ENCODE results near the gene APBA2.

The APBA2 gene

DNA sequence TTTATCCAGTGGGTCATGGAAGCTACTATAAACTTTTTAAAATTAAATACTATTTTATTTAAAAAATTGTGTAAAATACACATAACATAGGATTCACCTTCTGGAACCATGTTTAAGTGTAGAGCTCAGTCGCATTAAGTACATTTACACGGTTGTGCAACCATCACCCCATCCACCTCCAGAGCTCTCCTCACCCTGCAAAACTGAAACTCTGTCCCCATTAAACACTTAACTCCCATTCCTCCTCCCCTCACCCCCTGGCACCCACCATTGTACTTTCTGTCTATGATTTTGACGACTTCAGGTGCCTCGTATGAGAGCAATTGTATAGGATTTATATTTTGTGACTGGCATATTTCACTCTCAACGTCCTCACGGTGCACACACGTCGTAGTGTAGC is 70.7 kb downstream of the APBA2 start:
- no peak for DNase-seq (ENCODE audit: low read depth in 2 of 2)

DNA sequence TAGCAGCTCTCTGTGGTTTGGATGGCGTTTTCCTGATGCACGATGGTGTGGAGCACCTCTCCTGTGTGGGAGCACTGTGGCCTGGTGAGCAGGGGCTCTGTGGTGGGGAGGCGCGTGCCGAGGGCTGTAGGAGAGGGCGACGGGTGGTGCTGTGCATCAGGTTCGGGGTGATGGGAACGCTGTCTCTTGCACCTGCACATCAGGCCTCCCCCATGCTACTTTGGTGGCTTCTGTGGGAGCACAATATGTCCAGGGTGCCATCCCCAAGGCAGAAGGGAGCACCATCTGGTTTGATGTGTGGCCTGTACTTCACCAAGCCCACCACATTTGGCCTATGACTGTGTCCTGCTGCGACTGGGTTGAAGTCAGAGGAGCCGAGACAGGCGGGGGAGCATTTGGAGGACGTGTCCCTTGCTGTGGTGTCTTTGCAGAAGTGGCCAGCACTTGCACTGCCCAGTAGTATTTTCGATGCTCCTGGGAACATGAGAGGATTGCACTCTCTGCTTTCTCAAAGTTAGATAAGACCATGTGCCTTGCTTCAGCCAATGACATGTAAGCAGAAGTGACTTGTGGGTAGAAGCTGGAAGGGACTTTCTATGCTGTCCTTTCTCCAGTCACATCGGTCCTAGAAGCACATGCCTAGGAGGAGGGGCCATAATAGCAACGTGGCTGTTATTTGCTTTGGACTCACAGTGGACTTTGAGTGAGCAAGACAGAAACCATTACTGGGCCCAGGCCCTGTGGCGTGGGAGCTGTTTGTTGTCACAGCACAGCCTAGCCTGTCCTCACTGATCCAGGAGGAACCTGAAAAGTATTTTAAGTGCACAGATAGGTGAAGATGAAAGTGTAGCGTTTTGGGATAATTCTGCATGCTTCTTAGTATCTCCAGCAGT is 72.1 kb downstream of the APBA2 start:
- no peak for DNase-seq (ENCODE audit: low read depth in 2 of 2)

- no peak for DNase-seq (ENCODE audit: low read depth in 2 of 2)
Observed at GRCh38 chr15:28959326-28959725, 73.6 kb downstream of the APBA2 start.

DNA sequence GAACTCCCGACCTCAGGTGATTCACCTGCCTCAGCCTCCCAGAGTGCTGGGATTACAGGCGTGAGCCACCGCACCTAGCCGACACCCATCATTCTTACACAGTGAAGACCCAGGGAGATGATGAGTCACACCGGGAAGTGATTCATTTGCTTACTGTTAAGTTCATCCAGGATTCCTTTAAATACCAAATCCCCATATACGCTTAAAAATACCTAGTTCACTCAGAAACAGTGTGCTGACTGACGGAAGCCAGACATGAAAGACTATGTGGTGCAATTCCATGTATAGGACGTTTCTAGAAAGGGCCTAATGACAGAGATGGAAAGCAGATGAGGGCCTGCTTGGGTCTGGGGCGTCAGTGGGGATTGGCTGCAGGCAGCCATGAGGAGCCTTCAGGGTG is 75.2 kb downstream of the APBA2 start:
- no peak for DNase-seq (ENCODE audit: low read depth in 2 of 2)

GRCh38 chr15:28961391-28961790 is 75.6 kb downstream of the APBA2 start:
- DNase-seq (ENCODE audit: low read depth in 2 of 2) = no peak

- no peak for DNase-seq (ENCODE audit: low read depth in 2 of 2)
Observed at GRCh38 chr15:28962851-28963710, 77.3 kb downstream of the APBA2 start.

GRCh38 chr15:28963711-28964081 is 77.9 kb downstream of the APBA2 start:
- DNase-seq (ENCODE audit: low read depth in 2 of 2) = no peak

DNA sequence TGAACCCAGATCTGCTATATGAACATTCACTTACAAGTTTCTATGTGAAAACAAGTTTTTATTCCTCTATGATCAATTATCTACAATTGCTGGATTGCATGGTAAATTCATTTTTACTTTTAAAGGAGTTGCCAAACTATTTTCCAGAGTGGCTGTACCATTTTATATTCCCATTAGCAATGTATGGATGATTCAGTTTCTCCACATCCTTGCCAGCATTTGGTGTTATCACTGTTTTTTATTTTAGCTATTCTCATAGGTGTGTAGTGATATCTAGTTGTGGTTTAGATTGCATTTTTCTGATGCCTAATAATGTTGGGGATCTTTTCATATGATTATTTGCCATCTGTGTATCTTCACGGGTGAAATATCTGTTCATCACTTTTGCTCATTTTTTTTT is 78.3 kb downstream of the APBA2 start:
- no peak for DNase-seq (ENCODE audit: low read depth in 2 of 2)

DNA sequence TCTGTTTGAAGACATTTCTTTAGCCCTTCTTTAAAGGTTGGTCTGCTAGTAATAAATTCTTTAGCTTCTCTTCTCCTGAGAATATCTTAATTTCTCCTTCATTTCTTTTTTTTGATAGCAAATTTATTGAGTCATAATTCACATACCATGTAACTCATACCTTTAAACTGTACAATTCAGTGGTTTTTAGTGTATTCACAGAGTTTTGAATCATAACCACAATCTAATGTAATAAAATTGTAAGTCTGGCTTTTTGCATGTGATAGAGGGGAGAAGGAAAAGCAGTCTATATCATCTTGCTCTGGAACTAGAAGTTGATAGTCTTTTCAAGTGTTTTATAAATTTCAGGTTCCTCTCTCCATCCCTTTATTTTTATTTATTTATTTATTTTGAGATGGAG is 81.3 kb downstream of the APBA2 start:
- no peak for DNase-seq (ENCODE audit: low read depth in 2 of 2)

- no peak for DNase-seq (ENCODE audit: low read depth in 2 of 2)
Observed at GRCh38 chr15:28967990-28968389, 82.2 kb downstream of the APBA2 start.

DNA sequence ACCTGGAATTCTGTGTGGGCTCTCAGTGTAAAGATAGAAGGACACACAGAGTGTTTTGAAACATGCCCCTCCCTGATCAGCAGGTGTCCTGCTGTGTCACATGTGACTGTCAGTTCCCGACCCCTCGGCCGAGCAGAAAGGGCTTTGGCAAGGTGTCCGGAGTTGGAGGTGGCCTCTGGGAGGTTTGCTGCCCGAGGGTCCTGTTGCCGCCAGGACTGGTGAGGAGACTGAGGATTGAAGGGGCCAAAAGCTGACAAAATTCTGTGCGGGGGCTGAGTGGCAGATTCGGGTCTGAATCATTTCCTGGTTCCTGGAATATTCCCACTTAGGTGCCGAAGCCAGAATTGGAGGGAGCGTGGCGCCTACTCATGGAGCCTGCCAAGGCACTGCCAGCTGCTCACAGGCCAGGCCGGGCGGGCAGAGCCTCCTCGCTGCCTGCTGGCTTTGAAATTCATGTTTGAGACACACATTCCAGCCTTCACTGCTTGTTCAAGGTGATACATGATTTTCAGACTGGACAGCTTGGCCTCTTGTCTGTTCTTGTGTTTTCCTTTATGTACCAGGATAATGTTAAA is 83.8 kb downstream of the APBA2 start:
- no peak for DNase-seq (ENCODE audit: low read depth in 2 of 2)

DNA sequence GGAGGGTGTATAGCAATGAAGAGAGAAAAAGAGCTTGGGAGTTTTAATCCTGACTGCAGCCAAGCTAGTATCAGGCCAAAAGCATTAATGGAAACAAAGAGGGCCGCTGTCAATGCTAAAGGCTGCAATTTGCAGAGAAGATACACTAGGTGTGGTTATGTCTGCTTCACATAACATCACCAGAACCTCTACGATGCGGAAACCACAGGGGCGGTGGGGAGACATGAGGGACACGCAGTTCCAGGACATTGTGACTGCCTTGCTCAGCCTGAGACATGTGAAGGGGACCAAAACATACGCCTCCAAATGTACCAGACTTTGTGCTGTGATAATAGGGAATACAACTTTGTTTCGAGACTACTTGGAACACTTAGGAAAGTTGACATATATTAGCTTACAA is 88.4 kb downstream of the APBA2 start:
- DNase-seq (ENCODE audit: low read depth in 2 of 2) = no peak

- peak; percentile 36 to 45 for DNase-seq (ENCODE audit: low read depth in 2 of 2)
Observed at GRCh38 chr15:28975766-28976179, 90.0 kb downstream of the APBA2 start.

DNA sequence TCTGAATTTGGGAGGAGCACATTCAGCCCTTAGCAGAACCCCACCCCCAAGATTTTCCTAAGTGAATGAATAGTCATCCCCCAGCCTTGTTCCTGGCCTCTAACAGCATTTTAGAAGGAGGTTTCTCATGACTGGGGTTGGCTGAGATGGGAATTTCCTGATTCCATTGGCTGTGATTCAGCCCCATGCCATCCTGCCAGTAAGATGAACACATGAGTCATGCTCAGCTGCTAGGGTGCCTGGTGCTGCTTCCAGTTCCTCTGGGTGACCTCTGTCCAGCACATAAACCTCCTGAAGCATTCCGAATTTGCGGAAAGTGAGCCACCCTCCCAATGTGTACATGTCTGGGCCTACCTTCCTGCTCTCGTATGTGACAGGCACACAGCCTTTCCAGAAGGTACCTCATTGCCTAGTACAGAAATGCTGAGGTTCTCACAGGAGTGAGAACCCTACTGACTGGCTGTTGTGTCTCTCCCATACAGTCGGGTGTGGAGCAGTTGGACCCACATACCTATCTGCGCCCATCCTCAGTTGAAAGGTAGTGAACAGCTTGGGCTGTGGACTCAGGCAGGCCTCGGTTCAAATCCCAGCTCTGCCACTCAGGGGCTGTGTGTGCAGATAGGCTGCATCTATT is 91.7 kb downstream of the APBA2 start:
- DNase-seq (ENCODE audit: low read depth in 2 of 2) = no peak

DNA sequence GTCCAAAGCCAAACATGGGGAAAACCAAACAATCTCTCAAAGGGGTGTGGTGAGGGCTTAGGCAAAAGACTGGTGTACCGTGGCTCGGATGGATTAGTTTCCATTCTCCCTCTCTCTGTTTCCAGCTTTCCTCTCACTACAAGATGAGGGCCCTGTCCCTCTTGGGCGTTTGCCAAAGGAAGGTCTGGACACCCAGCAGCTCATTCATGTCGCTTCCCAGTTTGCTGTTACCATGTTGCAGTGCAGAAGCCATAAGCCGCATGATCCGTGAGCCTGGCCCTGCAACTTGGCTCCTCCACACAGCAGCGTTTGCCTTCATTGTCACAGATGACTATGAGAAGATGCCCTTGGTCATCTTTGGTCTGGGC is 92.2 kb downstream of the APBA2 start:
- no peak for DNase-seq (ENCODE audit: low read depth in 2 of 2)

- no peak for DNase-seq (ENCODE audit: low read depth in 2 of 2)
Observed at GRCh38 chr15:28978661-28979060, 92.9 kb downstream of the APBA2 start.

DNA sequence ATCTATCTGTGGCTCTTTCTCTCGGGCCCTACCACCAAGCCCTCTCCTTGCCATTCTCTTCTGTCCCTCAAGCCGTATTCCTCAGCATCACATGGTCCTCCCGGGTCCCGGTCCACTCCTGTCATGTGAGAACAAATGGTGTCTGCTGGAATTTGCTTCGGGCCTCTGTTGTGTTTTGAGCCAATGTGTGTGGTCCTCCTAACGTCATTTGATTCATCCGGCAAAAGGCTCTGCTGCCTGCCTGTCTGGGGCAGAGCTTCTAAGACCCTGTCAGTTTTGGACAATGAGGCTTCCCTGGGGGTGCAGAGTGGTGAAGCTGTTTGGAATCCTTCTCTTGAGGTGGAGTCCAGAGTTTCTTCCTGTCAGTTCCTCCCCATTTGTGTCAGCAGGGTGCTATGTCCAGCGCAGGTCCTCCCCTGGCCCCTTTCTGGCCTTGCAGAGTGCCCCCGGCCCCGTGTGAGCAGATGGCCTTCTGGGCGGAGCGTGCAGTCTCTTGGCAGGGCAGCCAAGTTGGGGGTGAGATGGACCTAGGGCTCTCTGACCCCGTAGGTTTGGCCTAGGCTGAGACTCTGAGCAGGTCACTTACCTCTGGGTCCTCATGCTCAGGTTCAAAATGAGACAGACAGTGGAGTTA is 93.6 kb downstream of the APBA2 start:
- no peak for DNase-seq (ENCODE audit: low read depth in 2 of 2)

GRCh38 chr15:28980709-28981350 is 95.1 kb downstream of the APBA2 start:
- no peak for DNase-seq (ENCODE audit: low read depth in 2 of 2)

- no peak for DNase-seq (ENCODE audit: low read depth in 2 of 2)
Observed at GRCh38 chr15:28981351-28981720, 95.6 kb downstream of the APBA2 start.

DNA sequence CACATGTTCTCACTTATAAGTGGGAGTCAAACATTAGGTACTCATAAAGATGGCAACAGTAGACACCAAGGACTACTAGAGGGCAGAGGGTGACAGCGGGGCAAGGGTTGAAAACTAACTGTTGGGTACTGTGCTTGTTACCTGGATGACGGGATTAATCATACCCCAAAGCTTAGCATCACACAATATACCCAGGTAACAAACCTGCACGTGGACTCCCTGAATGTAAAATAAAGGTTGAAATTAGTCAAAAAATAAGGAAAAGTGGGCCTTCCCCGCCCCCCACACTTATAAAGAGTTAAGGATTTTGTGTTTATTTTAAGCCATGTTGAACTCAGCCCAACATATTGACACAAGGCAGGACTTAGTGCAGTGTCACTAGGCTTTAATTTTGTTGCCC is 96.1 kb downstream of the APBA2 start:
- no peak for DNase-seq (ENCODE audit: low read depth in 2 of 2)

GRCh38 chr15:28982886-28983285 is 97.1 kb downstream of the APBA2 start:
- DNase-seq (ENCODE audit: low read depth in 2 of 2) = no peak

Measured in stimulated activated CD8-positive, alpha-beta memory T cell treated with anti-CD3 and anti-CD28 coated beads, Interleukin-2, amount 100 ng/mL, for 48 hours (primary cell).